ENCODE measurements around the gene SGMS2.

Gene SGMS2

GRCh38 chr4:107870236-107870635 is 45.5 kb downstream of the SGMS2 start:
- Histone ChIP-seq H3K4me3 (ENCODE audit: low read depth in 1 of 2, low read length in 1 of 2) (no peak overlapping the region), H3K27ac (no peak overlapping the region), H3K36me3 (no peaks in the 10 kb centered on the region), H3K4me1 (ENCODE audit: control insufficient read depth in 1 of 2, insufficient read depth in 1 of 2, low read depth in 1 of 2, low read length in 1 of 2) (peaks cover 0 to 5% of the 10 kb centered on the region in 2 experiments), H3K27me3 (no peaks in the 10 kb centered on the region), H3K9me3 (no peaks in the 10 kb centered on the region)
- no peak for TF ChIP-seq CTCF (IDR thresholded peaks at IDR 0.05)

- Histone ChIP-seq H3K36me3 (no peaks in the 10 kb centered on the region), H3K27me3 (no peaks in the 10 kb centered on the region), H3K4me3 (ENCODE audit: low read depth in 1 of 2, low read length in 1 of 2) (no peak overlapping the region), H3K9me3 (no peaks in the 10 kb centered on the region), H3K4me1 (ENCODE audit: control insufficient read depth in 1 of 2, insufficient read depth in 1 of 2, low read depth in 1 of 2, low read length in 1 of 2) (peaks cover 7 to 13% of the 10 kb centered on the region in 2 experiments), H3K27ac (no peak overlapping the region)
- TF ChIP-seq CTCF (IDR thresholded peaks at IDR 0.05): no peak
These were observed 46.4 kb downstream of the SGMS2 start for GRCh38 chr4:107870916-107871786.

GRCh38 chr4:107874024-107874423 is 49.3 kb downstream of the SGMS2 start:
- no peaks in the 10 kb centered on the region for H3K9me3 ChIP-seq
- TF ChIP-seq CTCF (IDR thresholded peaks at IDR 0.05): no peak
- no peak overlapping the region for H3K27ac ChIP-seq
- peaks cover 10 to 21% of the 10 kb centered on the region in 2 experiments for H3K4me1 ChIP-seq (ENCODE audit: control insufficient read depth in 1 of 2, insufficient read depth in 1 of 2, low read depth in 1 of 2, low read length in 1 of 2)
- H3K4me3 ChIP-seq (ENCODE audit: low read depth in 1 of 2, low read length in 1 of 2): no peak overlapping the region
- H3K36me3 ChIP-seq: no peaks in the 10 kb centered on the region
- H3K27me3 ChIP-seq: no peaks in the 10 kb centered on the region

- peak overlapping the region; percentile 37 for H3K27ac ChIP-seq
- H3K9me3 ChIP-seq: no peaks in the 10 kb centered on the region
- no peaks in the 10 kb centered on the region for H3K36me3 ChIP-seq
- H3K27me3 ChIP-seq: no peaks in the 10 kb centered on the region
- H3K4me3 ChIP-seq (ENCODE audit: low read depth in 1 of 2, low read length in 1 of 2): no peak overlapping the region
- TF ChIP-seq CTCF (IDR thresholded peaks at IDR 0.05): no peak
- peaks cover 10 to 21% of the 10 kb centered on the region in 2 experiments for H3K4me1 ChIP-seq (ENCODE audit: control insufficient read depth in 1 of 2, insufficient read depth in 1 of 2, low read depth in 1 of 2, low read length in 1 of 2)
These were observed 51.4 kb downstream of the SGMS2 start for GRCh38 chr4:107876099-107876498.

GRCh38 chr4:107877361-107877760 is 52.6 kb downstream of the SGMS2 start:
- H3K9me3 ChIP-seq: no peaks in the 10 kb centered on the region
- peaks cover 10 to 21% of the 10 kb centered on the region in 2 experiments for H3K4me1 ChIP-seq (ENCODE audit: control insufficient read depth in 1 of 2, insufficient read depth in 1 of 2, low read depth in 1 of 2, low read length in 1 of 2)
- no peak for TF ChIP-seq CTCF (IDR thresholded peaks at IDR 0.05)
- no peak overlapping the region for H3K27ac ChIP-seq
- no peaks in the 10 kb centered on the region for H3K27me3 ChIP-seq
- H3K4me3 ChIP-seq (ENCODE audit: low read depth in 1 of 2, low read length in 1 of 2): no peak overlapping the region
- H3K36me3 ChIP-seq: no peaks in the 10 kb centered on the region
